Measurements from ENCODE around the gene MAPK8IP2.
"Not testable (repeated sequence)": the region's sequence is repeated elsewhere in the genome, so short reads cannot be mapped to it uniquely, and the experiment has no call there.

DNA sequence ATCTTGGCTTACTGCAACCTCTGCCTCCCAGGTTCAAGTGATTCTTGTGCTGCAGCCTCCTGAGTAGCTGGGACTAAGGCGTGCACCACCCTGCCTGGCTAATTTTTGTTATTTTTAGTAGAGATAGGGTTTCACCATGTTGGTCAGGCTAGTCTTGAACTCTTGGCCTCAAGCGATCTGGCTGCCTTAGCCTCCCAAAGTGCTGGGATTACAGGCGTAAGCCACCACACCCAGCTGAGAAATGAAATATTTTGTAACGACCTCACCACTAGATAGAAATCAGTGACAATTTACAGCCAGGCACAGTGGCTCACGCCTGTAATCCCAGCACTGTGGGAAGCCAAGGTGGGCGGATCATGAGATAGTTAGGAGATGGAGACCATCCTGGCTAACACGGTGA, 59.1 kb downstream of the MAPK8IP2 start:
- TF ChIP-seq ZNF274 (IDR thresholded peaks at IDR 0.05; ENCODE audit: low read depth, low read length); EZH2 (IDR thresholded peaks at IDR 0.05): not testable (repeated sequence)
